K562 (cell line): ENCODE results near the gene SAFB.

Source experiments
- SMC3 ChIP-seq: conservative IDR thresholded peaks from 2 replicates; pipeline ENCODE4 v1.6.1; 2011; ENCODE audit warnings: low read depth, low read length, improper control_type of control experiment; ENCODE audit not compliant: insufficient read depth
- TRIM28 ChIP-seq: fragments of 450-650 bp; IDR thresholded peaks from 2 replicates; pipeline ENCODE4 v1.6.1; 2017
- TF ChIP-seq, protein P1 (sequence below), 3 experiments: fragments of 200-800 bp in 1 of 3; fragments of 250-450 bp in 1 of 3; fragments of 450-650 bp in 1 of 3; sonication (Bioruptor Pico) in 1 of 3; sonication (Bioruptor generic) in 1 of 3; formaldehyde crosslinking in 1 of 3; IDR thresholded peaks; 2 replicates each; pipeline versions ENCODE4 v1.6.1 to v1.8.0; 2016 to 2022; ENCODE audit warnings: mild to moderate bottlenecking in 2 of 3, missing genetic modification characterization in 2 of 3, missing compliant biosample characterization in 1 of 3, moderate library complexity in 1 of 3
- TF ChIP-seq, protein P2 (sequence below): fragments of 450-650 bp; formaldehyde crosslinking; IDR thresholded peaks from 2 replicates; pipeline ENCODE4 v1.4.0; 2020; ENCODE audit warnings: mild to moderate bottlenecking

DNA sequence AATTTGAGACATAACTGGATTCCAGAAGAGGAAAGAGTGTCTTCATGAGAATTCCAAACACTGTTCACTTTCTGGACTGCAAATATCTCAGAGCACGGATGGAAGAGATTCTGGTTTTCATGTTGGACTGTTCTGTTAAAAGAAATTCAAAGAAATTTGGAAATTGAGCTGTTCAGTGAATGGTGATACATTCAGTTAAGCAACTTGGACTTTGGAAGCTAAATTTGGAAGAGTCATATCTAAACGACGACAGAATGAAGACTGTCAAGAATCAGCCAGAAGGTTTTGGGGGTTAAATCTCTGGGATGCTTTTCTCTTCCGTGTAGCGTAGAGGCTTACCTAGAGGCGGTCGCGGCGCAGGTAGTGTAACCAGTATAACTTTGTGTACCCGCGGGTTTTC lies 25.6 kb downstream of the SAFB start:
- TF ChIP-seq SMC3 (no peak), TRIM28 (no peak)
- TF ChIP-seq, protein P1, sequence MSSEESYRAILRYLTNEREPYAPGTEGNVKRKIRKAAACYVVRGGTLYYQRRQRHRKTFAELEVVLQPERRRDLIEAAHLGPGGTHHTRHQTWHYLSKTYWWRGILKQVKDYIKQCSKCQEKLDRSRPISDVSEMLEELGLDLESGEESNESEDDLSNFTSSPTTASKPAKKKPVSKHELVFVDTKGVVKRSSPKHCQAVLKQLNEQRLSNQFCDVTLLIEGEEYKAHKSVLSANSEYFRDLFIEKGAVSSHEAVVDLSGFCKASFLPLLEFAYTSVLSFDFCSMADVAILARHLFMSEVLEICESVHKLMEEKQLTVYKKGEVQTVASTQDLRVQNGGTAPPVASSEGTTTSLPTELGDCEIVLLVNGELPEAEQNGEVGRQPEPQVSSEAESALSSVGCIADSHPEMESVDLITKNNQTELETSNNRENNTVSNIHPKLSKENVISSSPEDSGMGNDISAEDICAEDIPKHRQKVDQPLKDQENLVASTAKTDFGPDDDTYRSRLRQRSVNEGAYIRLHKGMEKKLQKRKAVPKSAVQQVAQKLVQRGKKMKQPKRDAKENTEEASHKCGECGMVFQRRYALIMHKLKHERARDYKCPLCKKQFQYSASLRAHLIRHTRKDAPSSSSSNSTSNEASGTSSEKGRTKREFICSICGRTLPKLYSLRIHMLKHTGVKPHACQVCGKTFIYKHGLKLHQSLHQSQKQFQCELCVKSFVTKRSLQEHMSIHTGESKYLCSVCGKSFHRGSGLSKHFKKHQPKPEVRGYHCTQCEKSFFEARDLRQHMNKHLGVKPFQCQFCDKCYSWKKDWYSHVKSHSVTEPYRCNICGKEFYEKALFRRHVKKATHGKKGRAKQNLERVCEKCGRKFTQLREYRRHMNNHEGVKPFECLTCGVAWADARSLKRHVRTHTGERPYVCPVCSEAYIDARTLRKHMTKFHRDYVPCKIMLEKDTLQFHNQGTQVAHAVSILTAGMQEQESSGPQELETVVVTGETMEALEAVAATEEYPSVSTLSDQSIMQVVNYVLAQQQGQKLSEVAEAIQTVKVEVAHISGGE (CRISPR knock-in tag; IDR thresholded peaks at IDR 0.05): no peak
- TF ChIP-seq, protein P2, sequence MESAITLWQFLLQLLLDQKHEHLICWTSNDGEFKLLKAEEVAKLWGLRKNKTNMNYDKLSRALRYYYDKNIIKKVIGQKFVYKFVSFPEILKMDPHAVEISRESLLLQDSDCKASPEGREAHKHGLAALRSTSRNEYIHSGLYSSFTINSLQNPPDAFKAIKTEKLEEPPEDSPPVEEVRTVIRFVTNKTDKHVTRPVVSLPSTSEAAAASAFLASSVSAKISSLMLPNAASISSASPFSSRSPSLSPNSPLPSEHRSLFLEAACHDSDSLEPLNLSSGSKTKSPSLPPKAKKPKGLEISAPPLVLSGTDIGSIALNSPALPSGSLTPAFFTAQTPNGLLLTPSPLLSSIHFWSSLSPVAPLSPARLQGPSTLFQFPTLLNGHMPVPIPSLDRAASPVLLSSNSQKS: no peak
